Mucosa of gallbladder (tissue), 1 donor: ENCODE data around the gene NEDD1. TPM values are rescaled to one million over a fixed set of nuclear protein-coding genes. Genes with fewer than 3 reads are reported as not detected.

Experiments used
- DNase-seq: peaks from one replicate; pipeline ENCODE4 v3.0.0-alpha.2; 2020; ENCODE audit warnings: low spot score
- total RNA-seq: library from RNA; stranded (reverse); gene quantifications from one replicate; pipeline ENCODE4 v1.2.1, GENCODE V29; 2021
- donor health status: DM: no; HTN: no; CAD: no.

Gene NEDD1
- total RNA-seq: 13.0 TPM

- DNase-seq: peak; percentile 81
Measured at GRCh38 chr12:96906849-96907670, at the start of gene NEDD1. Gene NEDD1, plus strand, starts transcription at chr12:96907257. Its CDS starts 2,503 bp downstream, at chr12:96909760.

GRCh38 chr12:96858162-96858561 lies 48.9 kb upstream of the NEDD1 start:
- DNase-seq: no peak

- no peak for DNase-seq
Measured at GRCh38 chr12:96861656-96862055, 45.4 kb upstream of the NEDD1 start.

GRCh38 chr12:96862326-96862725 lies 44.7 kb upstream of the NEDD1 start:
- no peak for DNase-seq

GRCh38 chr12:96864335-96864734 lies 42.7 kb upstream of the NEDD1 start:
- no peak for DNase-seq

- no peak for DNase-seq
Measured at GRCh38 chr12:96866801-96867590, 40.1 kb upstream of the NEDD1 start.

- DNase-seq: no peak
Measured at GRCh38 chr12:96870946-96871345, 36.1 kb upstream of the NEDD1 start.

GRCh38 chr12:96872961-96873360 lies 34.1 kb upstream of the NEDD1 start:
- no peak for DNase-seq

GRCh38 chr12:96874211-96874610 lies 32.8 kb upstream of the NEDD1 start:
- no peak for DNase-seq

GRCh38 chr12:96876966-96877365 lies 30.1 kb upstream of the NEDD1 start:
- no peak for DNase-seq

GRCh38 chr12:96878704-96879103 lies 28.4 kb upstream of the NEDD1 start:
- DNase-seq: no peak

- no peak for DNase-seq
Measured at GRCh38 chr12:96879301-96879700, 27.8 kb upstream of the NEDD1 start.

- no peak for DNase-seq
Measured at GRCh38 chr12:96880220-96880619, 26.8 kb upstream of the NEDD1 start.

- no peak for DNase-seq
Measured at GRCh38 chr12:96881608-96882007, 25.4 kb upstream of the NEDD1 start.

GRCh38 chr12:96882862-96883261 lies 24.2 kb upstream of the NEDD1 start:
- DNase-seq: no peak

GRCh38 chr12:96883571-96883970 lies 23.5 kb upstream of the NEDD1 start:
- DNase-seq: no peak

GRCh38 chr12:96886998-96887677 lies 19.9 kb upstream of the NEDD1 start:
- DNase-seq: peak; percentile 44

- DNase-seq: no peak
Measured at GRCh38 chr12:96889273-96889933, 17.7 kb upstream of the NEDD1 start.

GRCh38 chr12:96890331-96890730 lies 16.7 kb upstream of the NEDD1 start:
- DNase-seq: no peak

GRCh38 chr12:96892104-96892503 lies 15.0 kb upstream of the NEDD1 start:
- DNase-seq: no peak

- DNase-seq: no peak
Measured at GRCh38 chr12:96897421-96897820, 9.6 kb upstream of the NEDD1 start.

- no peak for DNase-seq
Measured at GRCh38 chr12:96901175-96901574, 5.9 kb upstream of the NEDD1 start.
